ENCODE measurements around the gene GSTO2. TPM values are rescaled to one million over a fixed set of nuclear protein-coding genes. Genes with fewer than 3 reads are reported as not detected.
"Not testable (repeated sequence)": the region's sequence is repeated elsewhere in the genome, so short reads cannot be mapped to it uniquely, and the experiment has no call there.

The GSTO2 gene
- total RNA-seq, 1 donor from 2014 or later: 0.32 TPM

GRCh38 chr10:104242545-104242944 is 26.4 kb upstream of the GSTO2 start:
- Mint-ChIP-seq H3K36me3 (ENCODE audit: low read depth) (no peaks in the 10 kb centered on the region), H3K4me1 (ENCODE audit: low read depth) (no peaks in the 10 kb centered on the region), H3K9me3 (ENCODE audit: low read depth) (peaks cover 11% of the 10 kb centered on the region), H3K27ac (ENCODE audit: unreplicated experiment) (no peak overlapping the region), H3K27me3 (ENCODE audit: low read depth) (peaks cover 27% of the 10 kb centered on the region), H3K4me3 (ENCODE audit: unreplicated experiment) (no peak overlapping the region)
- DNase-seq (ENCODE audit: low spot score): no peak
- no peak for TF ChIP-seq CTCF (IDR thresholded peaks at IDR 0.05)

GRCh38 chr10:104243009-104243408 is 26.0 kb upstream of the GSTO2 start:
- not testable (repeated sequence) for H3K36me3 Mint-ChIP-seq (ENCODE audit: low read depth); H3K4me3 Mint-ChIP-seq (ENCODE audit: unreplicated experiment); DNase-seq (ENCODE audit: low spot score); H3K27ac Mint-ChIP-seq (ENCODE audit: unreplicated experiment); H3K4me1 Mint-ChIP-seq (ENCODE audit: low read depth)
- Mint-ChIP-seq H3K27me3 (ENCODE audit: low read depth) (peaks cover 24% of the 10 kb centered on the region), H3K9me3 (ENCODE audit: low read depth) (peaks cover 11% of the 10 kb centered on the region)

GRCh38 chr10:104243512-104243911 is 25.5 kb upstream of the GSTO2 start:
- Mint-ChIP-seq H3K27ac (ENCODE audit: unreplicated experiment) (no peak overlapping the region), H3K4me1 (ENCODE audit: low read depth) (no peaks in the 10 kb centered on the region), H3K4me3 (ENCODE audit: unreplicated experiment) (no peak overlapping the region), H3K36me3 (ENCODE audit: low read depth) (no peaks in the 10 kb centered on the region), H3K27me3 (ENCODE audit: low read depth) (peaks cover 23% of the 10 kb centered on the region), H3K9me3 (ENCODE audit: low read depth) (peaks cover 11% of the 10 kb centered on the region)
- TF ChIP-seq CTCF (IDR thresholded peaks at IDR 0.05): no peak
- DNase-seq (ENCODE audit: low spot score): no peak

- Mint-ChIP-seq H3K9me3 (ENCODE audit: low read depth) (peaks cover 11% of the 10 kb centered on the region), H3K4me3 (ENCODE audit: unreplicated experiment) (no peak overlapping the region), H3K27ac (ENCODE audit: unreplicated experiment) (no peak overlapping the region), H3K36me3 (ENCODE audit: low read depth) (no peaks in the 10 kb centered on the region), H3K27me3 (ENCODE audit: low read depth) (peaks cover 15% of the 10 kb centered on the region), H3K4me1 (ENCODE audit: low read depth) (no peaks in the 10 kb centered on the region)
- TF ChIP-seq CTCF (IDR thresholded peaks at IDR 0.05): no peak
- no peak for DNase-seq (ENCODE audit: low spot score)
These were observed 23.8 kb upstream of the GSTO2 start for GRCh38 chr10:104245066-104245632.

- no peaks in the 10 kb centered on the region for H3K4me1 Mint-ChIP-seq (ENCODE audit: low read depth)
- no peak overlapping the region for H3K4me3 Mint-ChIP-seq (ENCODE audit: unreplicated experiment)
- peaks cover 11% of the 10 kb centered on the region for H3K9me3 Mint-ChIP-seq (ENCODE audit: low read depth)
- peaks cover 9% of the 10 kb centered on the region for H3K27me3 Mint-ChIP-seq (ENCODE audit: low read depth)
- TF ChIP-seq CTCF (IDR thresholded peaks at IDR 0.05): no peak
- H3K27ac Mint-ChIP-seq (ENCODE audit: unreplicated experiment): peak overlapping the region; percentile 2
- H3K36me3 Mint-ChIP-seq (ENCODE audit: low read depth): no peaks in the 10 kb centered on the region
- no peak for DNase-seq (ENCODE audit: low spot score)
These were observed 22.0 kb upstream of the GSTO2 start for GRCh38 chr10:104246976-104247375.

GRCh38 chr10:104247513-104248146 is 21.4 kb upstream of the GSTO2 start:
- no peak for TF ChIP-seq CTCF (IDR thresholded peaks at IDR 0.05)
- H3K27ac Mint-ChIP-seq (ENCODE audit: unreplicated experiment): no peak overlapping the region

GRCh38 chr10:104248931-104249330 is 20.1 kb upstream of the GSTO2 start:
- H3K27ac Mint-ChIP-seq (ENCODE audit: unreplicated experiment): not testable (repeated sequence)

More at GRCh38 chr10:104247513-104248146, 21.4 kb upstream of the GSTO2 start:
- H3K4me1 Mint-ChIP-seq (ENCODE audit: low read depth): no peaks in the 10 kb centered on the region
- H3K4me3 Mint-ChIP-seq (ENCODE audit: unreplicated experiment): no peak overlapping the region
- no peaks in the 10 kb centered on the region for H3K36me3 Mint-ChIP-seq (ENCODE audit: low read depth)
- no peak for DNase-seq (ENCODE audit: low spot score)
- peaks cover 8% of the 10 kb centered on the region for H3K27me3 Mint-ChIP-seq (ENCODE audit: low read depth)
- H3K9me3 Mint-ChIP-seq (ENCODE audit: low read depth): peaks cover 11% of the 10 kb centered on the region

More at GRCh38 chr10:104248931-104249330, 20.1 kb upstream of the GSTO2 start:
- not testable (repeated sequence) for DNase-seq (ENCODE audit: low spot score); H3K36me3 Mint-ChIP-seq (ENCODE audit: low read depth); H3K4me3 Mint-ChIP-seq (ENCODE audit: unreplicated experiment); H3K27me3 Mint-ChIP-seq (ENCODE audit: low read depth); H3K4me1 Mint-ChIP-seq (ENCODE audit: low read depth)
- peaks cover 11% of the 10 kb centered on the region for H3K9me3 Mint-ChIP-seq (ENCODE audit: low read depth)

Measured in chondrocyte (in vitro differentiated cells).